Aorta (tissue), 5 donors: Measurements from ENCODE around the gene IFNL3. TPM values are rescaled to one million over a fixed set of nuclear protein-coding genes. Genes with fewer than 3 reads are reported as not detected.
"Not testable (repeated sequence)": the region's sequence is repeated elsewhere in the genome, so short reads cannot be mapped to it uniquely, and the experiment has no call there.

Experiments
- ATAC-seq: fragments of 200-7000 bp; cut with Tn5 transposase; one replicate; pipeline ENCODE4 v1.9.1; 2022; ENCODE audit warnings: moderate library complexity; ENCODE audit not compliant: low FRiP score
- DNase-seq, 2 donors: peaks; one replicate each; pipeline ENCODE4 v3.0.0-alpha.2; 2020
- H3K27ac ChIP-seq, 2 donors: one replicate each; pipeline ENCODE4 v1.5.1; 2013; ENCODE audit warnings: low read length in 2 of 2, mild to moderate bottlenecking in 2 of 2, moderate library complexity in 2 of 2, control low read depth in 1 of 2, inconsistent platforms in 1 of 2, low read depth in 1 of 2
- H3K27me3 ChIP-seq, 2 donors: one replicate each; pipeline ENCODE4 v1.6.1; 2013; ENCODE audit warnings: control low read depth in 1 of 2, low read length in 1 of 2, mild to moderate bottlenecking in 1 of 2, moderate library complexity in 1 of 2; ENCODE audit not compliant: insufficient read depth in 2 of 2, control insufficient read depth in 1 of 2
- H3K36me3 ChIP-seq, 2 donors: one replicate each; pipeline ENCODE4 v1.6.1; 2013; ENCODE audit warnings: control low read depth in 1 of 2, low read length in 1 of 2, mild to moderate bottlenecking in 1 of 2; ENCODE audit not compliant: insufficient read depth in 2 of 2, control insufficient read depth in 1 of 2
- H3K4me1 ChIP-seq, 2 donors: one replicate each; pipeline ENCODE4 v1.6.1; 2013; ENCODE audit warnings: low read length in 2 of 2, control low read depth in 1 of 2, mild to moderate bottlenecking in 1 of 2, moderate library complexity in 1 of 2; ENCODE audit not compliant: insufficient read depth in 2 of 2, control insufficient read depth in 1 of 2
- H3K4me3 ChIP-seq, 2 donors: one replicate each; pipeline ENCODE4 v1.5.1; 2013; ENCODE audit warnings: low read length in 2 of 2, control low read depth in 1 of 2, mild to moderate bottlenecking in 1 of 2
- H3K9me3 ChIP-seq: one replicate; pipeline ENCODE4 v1.6.1; 2013; ENCODE audit warnings: mild to moderate bottlenecking, low read length; ENCODE audit not compliant: control insufficient read depth
- WGBS, 2 donors: extraction: QIAGEN DNeasy Blood & Tissue Kit; methylation state at CpG; one replicate each; pipeline ENCODE4 v1.1.7; 2013; 5-methylcytosine and 5-hydroxymethylcytosine counted together
- intact Hi-C, 2 donors: fragments of 100-400 bp; cut with DNase I; formaldehyde crosslinking; loops; one replicate each; pipeline versions ENCODE4 v1.14.2 to v1.15.0; 2022
- long read RNA-seq, 2 donors: library from polyadenylated mRNA; unstranded; transcript quantifications; one replicate each; pipeline ENCODE4 v2.0.0, GENCODE V29; 2020 to 2021
- polyA plus RNA-seq, 2 donors: library from polyadenylated mRNA; stranded (reverse); fragments of 200-250 nt; gene quantifications; one replicate each; pipeline ENCODE4 v1.2.3, GENCODE V29; 2013
- total RNA-seq, 2 donors: library from RNA; stranded (reverse); fragmentation: NEBNext Ultra II Directional; extraction: Animal tissue kit (Norgen Biotek cat#: 25700); gene quantifications; one replicate each; pipeline ENCODE4 v1.2.1, GENCODE V29; 2021
- donor health status: healthy with polysubstance abuse.
- donor health status: Bipolar disorder and iron deficiency.
- donor health status: DM: no; HTN: no; CAD: no.
- donor health status: DM: no; HTN: no; CAD: no.
- donor health status: DM: yes; HTN: yes; CAD: no.

IFNL3 gene
- not detected for total RNA-seq
- not detected for polyA plus RNA-seq
- long read RNA-seq, donor 1: 0 reads
- long read RNA-seq, donor 2: 0 reads

GRCh38 chr19:39244410-39245100 is at the start of gene IFNL3:
Gene IFNL3 (minus strand): TSS chr19:39245006. CDS start chr19:39244967, 39 bp downstream.
- 77% methylated on average over 7 to 12 of the region's 12 CpGs for WGBS, 2 donors
- H3K36me3 ChIP-seq, DNase-seq, H3K27me3 ChIP-seq, ATAC-seq, H3K9me3 ChIP-seq, H3K27ac ChIP-seq, H3K4me1 ChIP-seq, H3K4me3 ChIP-seq, intact Hi-C loops: not testable (repeated sequence)

- Histone ChIP-seq H3K4me3 (no peak overlapping the region), H3K27me3 (no peaks in the 10 kb centered on the region), H3K9me3 (peaks cover 5% of the 10 kb centered on the region), H3K36me3 (no peaks in the 10 kb centered on the region), H3K27ac (no peak overlapping the region), H3K4me1 (no peaks in the 10 kb centered on the region)
- ATAC-seq (no peak), DNase-seq (peak; percentile 1 to 55)
- intact Hi-C loops: no loop called here
- WGBS, 2 donors: 45 to 51% methylated on average over 4 of the region's 4 CpGs
Measured at GRCh38 chr19:39293394-39293793, 48.6 kb upstream of the IFNL3 start.

DNA sequence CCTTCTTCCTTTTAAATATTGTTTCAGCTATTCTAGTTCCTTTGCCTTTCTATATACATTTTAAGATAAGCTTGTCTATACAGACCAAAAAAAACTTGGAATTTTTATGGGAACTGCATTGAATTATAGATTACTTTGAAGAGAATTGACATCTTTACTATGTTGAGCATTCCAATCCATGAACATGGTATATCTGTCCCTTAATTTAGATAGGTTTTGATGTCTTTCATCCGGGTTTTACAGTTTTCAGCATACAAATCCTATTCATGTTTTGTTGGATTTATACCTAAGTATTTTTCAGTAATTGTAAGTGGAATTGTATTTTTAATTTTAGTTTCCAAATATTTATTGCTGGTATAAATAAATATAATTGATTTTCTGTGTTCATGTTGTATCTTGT is 39.2 kb upstream of the IFNL3 start:
- Histone ChIP-seq H3K36me3 (no peaks in the 10 kb centered on the region), H3K27ac (no peak overlapping the region), H3K4me3 (no peak overlapping the region), H3K4me1 (no peaks in the 10 kb centered on the region), H3K9me3 (peaks cover 13% of the 10 kb centered on the region), H3K27me3 (no peaks in the 10 kb centered on the region)
- 84 to 89% methylated on average over 1 of the region's 1 CpG for WGBS, 2 donors
- no peak for ATAC-seq
- DNase-seq: no peak
- intact Hi-C loops: no loop called here

DNA sequence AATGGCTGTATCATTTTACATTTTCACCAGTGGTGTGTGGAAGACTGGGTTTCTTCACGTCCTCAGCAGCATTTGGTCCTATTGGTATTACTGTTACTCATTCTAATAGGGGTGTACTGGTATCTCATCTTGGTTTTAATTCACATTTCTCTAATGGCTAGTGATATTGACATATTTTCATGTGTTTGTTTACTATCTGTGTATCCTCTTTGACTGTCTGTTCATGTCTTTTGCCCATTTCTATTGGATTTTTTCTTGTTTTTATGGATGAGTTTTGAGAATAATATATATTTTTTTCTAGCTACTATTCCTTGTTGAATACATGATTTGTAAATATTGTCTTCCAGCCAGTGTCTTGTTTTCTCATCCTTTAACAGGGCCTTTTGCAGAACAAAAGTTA is 37.2 kb upstream of the IFNL3 start:
- peaks cover 11% of the 10 kb centered on the region for H3K9me3 ChIP-seq
- ATAC-seq: no peak
- no peak for DNase-seq
- 55% methylated on average over 1 of the region's 1 CpG for WGBS, 2 donors
- no peaks in the 10 kb centered on the region for H3K27me3 ChIP-seq
- H3K27ac ChIP-seq: no peak overlapping the region
- no peak overlapping the region for H3K4me3 ChIP-seq
- H3K4me1 ChIP-seq: no peaks in the 10 kb centered on the region
- intact Hi-C loops: no loop called here
- H3K36me3 ChIP-seq: no peaks in the 10 kb centered on the region

GRCh38 chr19:39277598-39277997 is 32.8 kb upstream of the IFNL3 start:
- no peaks in the 10 kb centered on the region for H3K4me1 ChIP-seq
- no peaks in the 10 kb centered on the region for H3K27me3 ChIP-seq
- 62 to 65% methylated on average over 7 of the region's 7 CpGs for WGBS, 2 donors
- peak in 1 of 2 donors; percentile 9 for DNase-seq
- no peak overlapping the region for H3K27ac ChIP-seq
- ATAC-seq: no peak
- no peaks in the 10 kb centered on the region for H3K36me3 ChIP-seq
- peaks cover 7% of the 10 kb centered on the region for H3K9me3 ChIP-seq
- no peak overlapping the region for H3K4me3 ChIP-seq
- intact Hi-C loops: no loop called here

DNA sequence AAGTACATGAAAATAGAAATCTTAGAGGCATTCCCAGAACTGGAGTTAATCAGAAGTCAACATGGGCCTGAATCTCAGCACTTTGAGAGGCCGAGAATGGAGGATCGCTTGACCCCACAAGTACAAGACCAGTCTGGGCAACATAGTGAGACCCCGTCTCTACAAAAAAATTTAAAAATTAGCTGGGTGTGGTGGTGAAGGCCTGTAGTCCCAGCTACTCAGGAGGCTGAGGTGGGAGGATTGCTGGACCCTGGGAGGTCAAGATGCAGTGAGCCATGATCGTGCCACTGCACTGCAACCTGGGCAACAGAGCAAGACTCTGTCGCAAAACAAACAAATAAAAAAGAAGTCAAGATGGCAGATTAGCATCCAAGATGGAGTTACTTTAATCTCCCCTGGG is 31.9 kb upstream of the IFNL3 start:
- Histone ChIP-seq H3K9me3 (peaks cover 7% of the 10 kb centered on the region), H3K27ac (no peak overlapping the region), H3K4me1 (no peaks in the 10 kb centered on the region), H3K27me3 (no peaks in the 10 kb centered on the region), H3K4me3 (no peak overlapping the region), H3K36me3 (no peaks in the 10 kb centered on the region)
- DNase-seq: peak in 1 of 2 donors; percentile 8
- intact Hi-C loops: no loop called here
- ATAC-seq: no peak
- 89 to 91% methylated on average over 5 of the region's 5 CpGs for WGBS, 2 donors

GRCh38 chr19:39275578-39275977 is 30.8 kb upstream of the IFNL3 start:
- Histone ChIP-seq H3K9me3 (peaks cover 3% of the 10 kb centered on the region), H3K4me1 (no peaks in the 10 kb centered on the region), H3K4me3 (no peak overlapping the region), H3K27ac (no peak overlapping the region), H3K27me3 (no peaks in the 10 kb centered on the region), H3K36me3 (no peaks in the 10 kb centered on the region)
- 76 to 79% methylated on average over 5 of the region's 5 CpGs for WGBS, 2 donors
- DNase-seq (peak in 1 of 2 donors; percentile 3), ATAC-seq (no peak)
- intact Hi-C loops: no loop called here

DNA sequence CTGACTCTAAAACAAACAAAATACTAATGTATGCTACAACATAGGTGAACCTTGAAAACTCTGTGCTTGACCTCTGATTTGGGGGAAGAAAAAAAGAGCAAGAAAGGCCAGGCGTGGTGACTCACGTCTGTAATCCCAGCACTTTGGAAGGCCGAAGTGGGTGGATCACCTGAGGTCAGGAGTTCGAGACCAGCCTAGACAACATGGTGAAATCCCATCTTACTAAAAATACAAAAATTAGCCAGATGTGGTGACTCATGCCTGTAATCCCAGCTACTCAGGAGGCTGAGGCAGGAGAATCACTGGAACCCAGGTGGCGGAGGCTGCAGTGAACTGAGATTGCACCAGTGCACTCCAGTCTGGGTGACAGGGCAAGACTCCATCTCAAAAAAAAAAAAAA is 29.1 kb upstream of the IFNL3 start:
- H3K4me1 ChIP-seq, H3K27me3 ChIP-seq, H3K27ac ChIP-seq, intact Hi-C loops, H3K36me3 ChIP-seq, ATAC-seq, H3K9me3 ChIP-seq, H3K4me3 ChIP-seq: not testable (repeated sequence)
- 77 to 79% methylated on average over 5 of the region's 5 CpGs for WGBS, 2 donors
- peak in 1 of 2 donors; percentile 21 for DNase-seq
